SK-N-MC (cell line): ENCODE measurements around the gene ZNF687.

Source experiments
- EZH2 ChIP-seq: fragments of 200-600 bp; sonication (generic); IDR thresholded peaks from one replicate; pipeline ENCODE4 v1.6.1; 2017; ENCODE audit warnings: antibody characterized with exemption
- POLR2AphosphoS5 ChIP-seq: IDR thresholded peaks from 2 replicates; pipeline ENCODE4 v1.6.1; 2012; ENCODE audit warnings: mild to moderate bottlenecking, low read depth, low read length, borderline replicate concordance

DNA sequence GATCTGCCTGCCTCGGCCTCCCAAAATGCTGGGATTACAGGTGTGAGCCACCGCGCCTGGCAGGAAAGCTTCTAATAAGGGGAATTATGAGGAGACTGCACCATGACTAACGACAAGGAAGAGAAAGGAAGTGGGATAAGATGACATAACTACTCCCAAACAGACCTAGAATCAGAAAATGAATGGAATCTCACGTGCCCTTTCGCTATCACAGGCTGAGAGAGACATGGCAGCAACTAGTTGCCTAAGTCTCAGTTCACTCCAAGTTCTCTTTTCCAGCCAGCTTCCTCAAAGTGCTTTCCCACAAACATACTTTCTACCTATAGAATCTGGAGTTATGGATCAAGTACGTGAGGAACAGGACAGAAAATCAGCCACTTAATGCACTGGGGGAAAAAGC, 43.1 kb downstream of the ZNF687 start:
- TF ChIP-seq POLR2AphosphoS5 (no peak), EZH2 (no peak)
